ENCODE results near the gene LRRC2.

DNA sequence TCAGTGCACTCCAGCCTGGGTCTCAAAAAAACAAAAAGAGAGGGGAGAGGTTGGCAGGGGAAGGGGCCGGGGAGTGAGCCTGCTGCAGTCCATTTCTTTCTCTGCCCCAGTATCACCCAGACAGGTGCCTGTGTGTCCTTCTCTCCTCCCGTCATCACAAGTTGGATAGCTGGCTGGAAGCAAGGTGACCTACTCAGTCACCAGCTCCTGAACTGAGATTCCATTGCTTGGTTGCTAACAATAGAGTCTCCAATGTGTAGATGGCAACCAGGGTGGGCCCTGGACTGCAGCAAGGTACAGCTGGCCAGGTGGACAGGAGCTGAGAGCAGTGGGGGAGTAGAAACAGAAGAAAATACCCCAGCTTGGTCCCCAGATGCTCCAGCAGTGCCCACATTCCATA is 4.6 kb downstream of the LRRC2 start:
- no peak for TF ChIP-seq TAF1 (IDR thresholded peaks at IDR 0.05; ENCODE audit: low read depth, low read length)
- TF ChIP-seq POLR2A (IDR thresholded peaks at IDR 0.05; ENCODE audit: low read depth, low read length) = no peak
- TF ChIP-seq POLR2AphosphoS5 (IDR thresholded peaks at IDR 0.05; ENCODE audit: low read depth, low read length) = no peak
- TF ChIP-seq PAX5 (IDR thresholded peaks at IDR 0.05; ENCODE audit: insufficient read depth, low read length, severe bottlenecking) = no peak

All from GM12891 (cell line).